Brain microvascular endothelial cell (primary cell): ENCODE data around the gene REXO1.

Experiments used
- DNase-seq: peaks from one replicate; pipeline ENCODE4 v3.0.0-alpha.2; 2020
- H3K27ac ChIP-seq: fragments of 250-450 bp; sonication (Bioruptor Pico); 2 replicates; pipeline ENCODE4 v1.5.1; 2020; ENCODE audit warnings: mild to moderate bottlenecking, moderate library complexity
- H3K27me3 ChIP-seq: fragments of 250-450 bp; sonication (Bioruptor Pico); replicated peaks from 2 replicates; pipeline ENCODE4 v1.5.1; 2020; ENCODE audit warnings: mild to moderate bottlenecking
- H3K36me3 ChIP-seq: fragments of 250-450 bp; sonication (Bioruptor Pico); replicated peaks from 2 replicates; pipeline ENCODE4 v1.5.1; 2020; ENCODE audit warnings: mild to moderate bottlenecking
- H3K4me3 ChIP-seq: 2 replicates; pipeline ENCODE4 v1.5.1; 2011; ENCODE audit warnings: low read depth, mild to moderate bottlenecking, control low read depth, low read length, moderate library complexity
- CTCF ChIP-seq: IDR thresholded peaks from 2 replicates; pipeline ENCODE4 v1.5.1; 2011; ENCODE audit warnings: low read depth, mild to moderate bottlenecking, moderate library complexity, low read length, control low read depth, inconsistent platforms; ENCODE audit errors: missing control alignments
- in situ Hi-C: cut with HindIII; loops from 2 replicates; pipeline ENCODE4 v1.10.0; 2017; ENCODE audit warnings: low sequenced_read_pairs, low pct_ligation_motif_present

Gene REXO1

GRCh38 chr19:1845642-1846041 lies 2.6 kb downstream of the REXO1 start:
- Histone ChIP-seq H3K36me3 (no peaks in the 10 kb centered on the region), H3K27me3 (no peaks in the 10 kb centered on the region), H3K27ac (no peak overlapping the region), H3K4me3 (no peak overlapping the region)
- DNase-seq = no peak
- in situ Hi-C loops = no loop called here
- no peak for TF ChIP-seq CTCF

DNA sequence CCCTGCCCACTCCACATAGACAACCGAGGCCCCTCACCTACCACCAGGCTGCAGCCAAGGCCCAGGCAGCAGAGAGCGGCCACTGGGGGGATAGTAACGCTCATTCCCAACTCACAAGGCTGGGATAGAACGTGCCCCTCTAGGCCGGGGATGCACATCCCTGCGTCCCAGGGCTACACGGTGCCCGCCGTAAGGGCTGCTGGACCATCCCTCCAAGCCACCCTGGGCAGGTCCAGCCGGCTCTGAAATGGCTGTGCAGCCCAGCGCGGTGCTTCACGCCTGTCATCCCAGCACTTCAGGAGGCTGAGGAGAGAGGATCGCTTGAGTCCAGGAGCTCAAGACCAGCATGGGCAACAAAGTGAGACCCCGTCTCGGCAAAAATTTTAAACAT lies 3.2 kb downstream of the REXO1 start:
- TF ChIP-seq CTCF = no peak
- Histone ChIP-seq H3K27me3 (no peaks in the 10 kb centered on the region), H3K36me3 (no peaks in the 10 kb centered on the region), H3K27ac (no peak overlapping the region), H3K4me3 (no peak overlapping the region)
- in situ Hi-C loops = no loop called here
- DNase-seq = no peak

- H3K4me3 ChIP-seq = no peak overlapping the region
- no peaks in the 10 kb centered on the region for H3K36me3 ChIP-seq
- H3K27me3 ChIP-seq = no peaks in the 10 kb centered on the region
- no peak overlapping the region for H3K27ac ChIP-seq
- DNase-seq = no peak
- no peak for TF ChIP-seq CTCF
- in situ Hi-C loops = no loop called here
These were observed 3.7 kb downstream of the REXO1 start for GRCh38 chr19:1844513-1845124.

DNA sequence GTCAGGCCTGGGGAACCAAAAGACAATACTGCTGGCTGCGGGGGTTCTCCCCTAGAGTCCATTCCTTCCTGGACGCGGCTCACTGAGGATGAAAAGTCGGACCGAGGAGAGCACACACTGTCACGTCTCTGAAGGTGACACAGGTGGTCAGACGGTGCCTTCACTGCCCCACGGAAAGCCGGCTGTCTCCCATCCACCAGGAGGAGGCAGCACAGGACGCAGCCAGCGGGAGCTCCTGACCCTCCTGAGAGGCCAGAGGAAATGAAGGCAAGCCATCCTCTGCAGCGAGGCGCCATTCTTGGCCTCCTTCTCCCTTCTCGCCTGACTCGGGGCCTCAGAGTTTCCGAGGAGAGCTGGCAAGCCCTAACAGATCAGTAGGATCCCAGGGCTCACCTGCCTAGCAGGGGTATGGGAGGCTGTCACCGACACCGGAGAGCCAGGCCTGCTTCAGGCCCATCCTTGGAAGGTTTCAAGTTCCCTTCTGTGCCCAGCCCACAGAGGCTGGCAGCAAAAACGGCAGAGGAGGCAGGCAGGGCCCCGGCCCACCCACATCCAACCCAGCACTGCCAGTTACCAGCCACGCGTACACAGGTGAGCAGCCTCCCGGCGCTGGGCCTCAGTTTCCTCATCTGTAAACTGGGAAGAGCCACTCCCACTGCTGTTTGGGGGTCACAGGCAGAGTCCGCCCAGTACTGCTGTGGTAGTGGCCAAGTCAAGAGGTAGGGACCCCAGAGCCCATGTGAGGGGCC lies 4.5 kb downstream of the REXO1 start:
- Histone ChIP-seq H3K27me3 (no peaks in the 10 kb centered on the region), H3K36me3 (no peaks in the 10 kb centered on the region), H3K4me3 (no peak overlapping the region), H3K27ac (no peak overlapping the region)
- peak; percentile 40 for TF ChIP-seq CTCF
- in situ Hi-C loops = no loop called here
- no peak for DNase-seq

- in situ Hi-C loops = no loop called here
- TF ChIP-seq CTCF = no peak
- H3K27me3 ChIP-seq = no peaks in the 10 kb centered on the region
- no peak overlapping the region for H3K27ac ChIP-seq
- no peaks in the 10 kb centered on the region for H3K36me3 ChIP-seq
- H3K4me3 ChIP-seq = no peak overlapping the region
- no peak for DNase-seq
These were observed 5.2 kb downstream of the REXO1 start for GRCh38 chr19:1843116-1843515.
